DND-41 (cell line): ENCODE measurements around the gene OR6C75.

Source experiments
- CTCF ChIP-seq: IDR thresholded peaks from 2 replicates; pipeline ENCODE4 v1.5.1; 2012; ENCODE audit warnings: borderline replicate concordance, low read length, moderate library complexity, mild to moderate bottlenecking; ENCODE audit not compliant: poor library complexity, severe bottlenecking; ENCODE audit errors: extremely low read depth
- EZH2 ChIP-seq: IDR thresholded peaks from 3 replicates; pipeline ENCODE4 v1.6.1; 2012; ENCODE audit warnings: borderline replicate concordance, low read depth, mild to moderate bottlenecking, moderate library complexity, low read length, inconsistent platforms; ENCODE audit not compliant: severe bottlenecking

GRCh38 chr12:55372521-55372920, 9.7 kb downstream of the OR6C75 start:
- TF ChIP-seq CTCF (no peak), EZH2 (no peak)
